HG03135 (cell line): Measurements from ENCODE around the gene PALLD.

Experiments used
- ATAC-seq: cut with Tn5 transposase; IDR thresholded peaks from one replicate; pipeline ENCODE4 v1.9.1; 2021; ENCODE audit warnings: mild to moderate bottlenecking, moderate library complexity; ENCODE audit not compliant: unreplicated experiment

Gene PALLD

DNA sequence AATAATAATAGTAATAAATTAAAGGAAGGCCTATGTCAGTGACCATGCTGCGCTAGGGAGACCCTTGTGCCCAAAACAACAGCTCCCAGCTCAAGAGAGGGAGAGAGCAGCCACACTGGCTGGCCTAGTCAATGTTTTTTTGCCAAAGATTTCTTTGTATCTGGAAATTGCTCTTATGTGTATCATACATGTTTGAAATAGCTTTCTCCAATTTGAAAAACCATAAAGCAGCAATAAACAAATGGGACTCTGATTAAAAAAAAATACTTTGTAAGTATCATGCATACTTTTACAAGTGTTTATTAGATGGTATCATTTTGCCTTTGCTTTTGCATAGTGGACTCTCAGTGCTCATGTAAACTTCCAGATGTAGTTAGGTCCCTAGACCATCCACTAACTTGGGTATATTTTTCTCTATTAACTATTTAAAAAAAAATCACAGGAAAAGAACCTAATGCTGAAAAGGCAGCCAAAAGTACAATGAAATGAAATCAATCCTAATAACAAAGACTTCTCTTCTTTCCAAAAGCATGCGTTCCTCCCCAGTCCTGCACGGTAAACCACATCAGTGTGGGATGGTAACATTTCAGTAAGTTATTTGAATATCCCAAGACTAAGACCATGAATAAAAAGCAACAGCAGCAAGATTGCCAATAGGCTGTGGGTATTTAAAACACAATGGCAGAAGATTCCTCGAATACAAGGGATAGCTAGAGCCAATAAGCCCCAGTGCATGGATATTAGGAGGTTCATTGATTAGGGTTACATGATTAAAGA is 117.6 kb downstream of the PALLD start:
- ATAC-seq = no peak

DNA sequence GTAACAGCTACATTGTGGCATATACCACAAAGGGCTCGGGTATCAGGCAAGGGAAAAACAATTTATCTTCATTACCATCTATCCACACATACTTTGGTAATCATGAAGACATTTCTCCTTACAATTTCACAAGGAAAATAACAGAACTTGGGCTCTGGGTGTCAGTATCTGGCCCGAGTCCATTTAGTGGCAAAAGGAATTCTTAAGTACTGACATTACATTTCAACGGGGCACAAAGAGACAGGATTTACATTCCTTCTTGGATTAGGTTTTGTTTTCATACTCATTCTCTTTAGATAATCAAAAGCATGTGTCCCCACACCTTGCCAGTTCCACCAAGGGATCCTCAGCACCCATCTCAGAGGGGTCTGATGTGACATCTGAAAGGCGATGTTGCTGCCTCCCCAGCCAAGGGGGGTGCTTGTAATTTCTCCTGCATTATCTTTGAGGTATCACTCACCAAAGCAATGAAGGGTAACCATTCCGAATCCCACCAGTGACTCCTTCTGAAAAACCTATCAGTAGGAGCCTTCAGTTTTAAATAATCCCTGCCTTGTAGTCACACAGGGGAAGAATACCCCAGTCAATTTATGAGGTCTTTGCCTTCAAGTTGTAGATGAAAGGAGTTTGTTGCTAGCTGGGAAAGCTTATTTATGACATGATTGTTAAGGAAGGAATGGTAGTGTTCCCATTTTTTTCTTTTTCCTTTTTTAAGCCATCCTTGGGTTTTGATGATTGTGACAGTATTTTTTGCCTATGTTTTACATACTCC is 118.6 kb downstream of the PALLD start:
- no peak for ATAC-seq

DNA sequence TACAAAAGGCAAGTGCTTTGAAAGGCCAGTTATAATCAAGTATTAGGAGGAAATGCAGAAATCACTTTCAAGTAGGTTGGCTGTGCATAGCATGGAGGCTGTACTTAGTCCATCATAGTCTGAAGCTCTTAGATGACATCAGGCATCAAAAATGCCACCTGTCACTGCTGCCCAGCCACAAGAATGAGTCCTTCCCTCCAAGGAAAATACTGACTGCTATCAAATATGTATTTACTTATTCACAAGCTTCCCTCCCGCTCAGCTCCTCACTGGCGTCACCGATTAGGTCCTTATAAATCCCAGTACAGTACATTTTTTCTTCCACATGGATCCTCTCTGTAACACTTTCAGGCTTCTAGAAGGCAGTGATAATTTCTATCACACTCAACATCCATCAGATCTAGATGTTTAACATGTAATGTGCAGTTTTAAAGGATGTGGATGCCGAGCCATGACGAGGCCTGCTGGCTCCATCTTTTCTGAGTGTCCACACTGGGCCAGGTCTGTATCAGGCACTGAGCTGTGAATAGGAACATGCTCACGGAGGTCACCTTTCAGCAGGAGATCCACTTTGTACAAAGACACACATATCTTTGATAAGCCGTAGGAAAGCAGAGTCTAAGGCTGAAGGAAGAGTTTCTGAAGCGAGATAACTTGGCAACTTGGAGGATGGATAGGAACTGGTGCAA is 121.9 kb downstream of the PALLD start:
- no peak for ATAC-seq

DNA sequence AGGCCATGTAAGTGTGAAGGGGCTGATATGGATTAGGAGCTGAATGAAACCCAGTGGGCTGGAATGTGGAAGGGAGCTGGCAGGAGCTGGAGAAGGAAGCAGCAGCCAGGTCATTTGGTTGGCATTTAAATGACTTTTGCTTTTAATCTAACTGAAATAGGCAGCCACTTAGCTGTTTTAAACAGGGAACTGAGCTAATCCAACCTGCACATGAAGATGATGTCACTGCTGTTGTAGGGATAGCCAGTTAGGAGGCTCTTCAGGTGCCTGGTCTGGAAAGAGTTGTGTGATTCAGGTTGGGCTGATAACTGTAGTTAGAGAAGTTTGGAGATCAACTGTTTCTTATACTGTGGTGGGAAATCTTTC is 122.4 kb downstream of the PALLD start:
- ATAC-seq = no peak

- ATAC-seq = no peak
Measured at GRCh38 chr4:168621806-168622589, 125.1 kb downstream of the PALLD start.

GRCh38 chr4:168622600-168622999 is 125.7 kb downstream of the PALLD start:
- ATAC-seq = no peak

- ATAC-seq = no peak
Measured at GRCh38 chr4:168623011-168623410, 126.2 kb downstream of the PALLD start.

- ATAC-seq = no peak
Measured at GRCh38 chr4:168623484-168623883, 126.6 kb downstream of the PALLD start.

DNA sequence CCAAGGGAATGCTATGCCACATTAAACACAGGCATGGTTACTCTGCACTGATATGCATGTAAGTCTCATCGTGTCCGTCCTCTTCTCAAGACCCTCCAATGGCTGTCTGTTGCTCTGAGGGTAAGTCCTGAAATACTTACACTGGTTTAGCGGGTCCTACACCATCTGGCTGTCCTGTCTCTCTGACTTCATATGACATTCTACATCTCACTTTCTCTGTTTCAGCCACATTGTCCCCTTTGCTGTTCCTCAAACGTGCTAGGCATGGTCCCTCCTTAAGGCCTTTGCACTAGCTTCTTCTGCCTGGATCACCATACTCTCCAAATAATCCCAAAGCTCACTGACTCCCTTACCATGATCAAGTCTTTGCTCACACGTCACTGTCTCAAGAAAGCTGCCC is 131.4 kb downstream of the PALLD start:
- no peak for ATAC-seq

DNA sequence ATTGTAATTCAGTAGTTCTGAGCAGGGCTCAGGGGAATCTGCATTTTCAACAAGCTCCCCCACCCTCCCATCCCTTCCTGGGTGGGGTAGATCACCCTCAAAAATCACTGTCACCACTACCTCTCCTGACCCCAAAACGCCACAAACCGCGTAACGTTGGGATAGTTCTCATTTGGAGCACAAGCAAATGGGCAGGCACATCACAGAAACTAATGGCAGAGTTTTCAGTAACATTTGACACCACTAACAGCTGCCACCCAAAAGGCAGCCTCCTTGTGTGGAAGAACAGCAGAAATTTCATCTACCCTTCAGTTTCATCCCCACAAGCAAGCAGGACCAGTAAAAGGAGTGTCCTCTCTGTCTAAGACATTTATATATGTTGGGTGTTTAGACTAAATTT is 132.7 kb downstream of the PALLD start:
- ATAC-seq = no peak

DNA sequence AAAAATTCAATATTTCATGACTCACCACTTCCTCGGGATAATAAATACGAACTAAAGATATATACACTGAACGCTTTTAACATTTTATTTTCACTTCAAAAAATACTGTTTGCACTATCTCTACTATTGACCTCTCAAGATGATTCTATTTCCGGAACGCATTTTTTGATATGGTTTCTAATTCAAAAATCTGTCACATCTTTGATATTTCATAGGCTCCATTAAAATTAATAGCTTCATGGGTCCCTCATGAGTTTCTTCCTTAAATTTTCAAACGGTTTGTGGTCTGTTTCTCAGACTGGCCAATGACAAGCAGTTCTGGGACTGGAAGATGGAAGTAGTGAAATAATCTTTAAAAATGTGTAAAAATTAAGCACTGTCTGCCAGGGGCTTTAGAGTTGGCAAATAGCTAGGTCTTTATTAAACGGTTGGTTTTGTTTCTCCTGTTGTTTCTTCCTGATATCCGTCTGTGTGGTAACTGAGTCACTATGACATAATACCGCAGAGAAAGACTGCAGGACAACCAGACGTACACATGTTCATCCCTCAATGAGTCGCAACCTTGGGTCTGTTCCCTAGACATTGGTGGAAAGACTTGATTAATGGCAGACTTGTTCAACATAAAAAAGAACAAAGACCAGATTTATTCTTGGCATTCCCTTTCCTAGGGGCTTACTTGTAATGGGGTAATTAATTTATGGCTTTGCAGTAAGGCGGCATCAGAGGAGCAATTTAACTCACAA is 133.8 kb downstream of the PALLD start:
- ATAC-seq = no peak

DNA sequence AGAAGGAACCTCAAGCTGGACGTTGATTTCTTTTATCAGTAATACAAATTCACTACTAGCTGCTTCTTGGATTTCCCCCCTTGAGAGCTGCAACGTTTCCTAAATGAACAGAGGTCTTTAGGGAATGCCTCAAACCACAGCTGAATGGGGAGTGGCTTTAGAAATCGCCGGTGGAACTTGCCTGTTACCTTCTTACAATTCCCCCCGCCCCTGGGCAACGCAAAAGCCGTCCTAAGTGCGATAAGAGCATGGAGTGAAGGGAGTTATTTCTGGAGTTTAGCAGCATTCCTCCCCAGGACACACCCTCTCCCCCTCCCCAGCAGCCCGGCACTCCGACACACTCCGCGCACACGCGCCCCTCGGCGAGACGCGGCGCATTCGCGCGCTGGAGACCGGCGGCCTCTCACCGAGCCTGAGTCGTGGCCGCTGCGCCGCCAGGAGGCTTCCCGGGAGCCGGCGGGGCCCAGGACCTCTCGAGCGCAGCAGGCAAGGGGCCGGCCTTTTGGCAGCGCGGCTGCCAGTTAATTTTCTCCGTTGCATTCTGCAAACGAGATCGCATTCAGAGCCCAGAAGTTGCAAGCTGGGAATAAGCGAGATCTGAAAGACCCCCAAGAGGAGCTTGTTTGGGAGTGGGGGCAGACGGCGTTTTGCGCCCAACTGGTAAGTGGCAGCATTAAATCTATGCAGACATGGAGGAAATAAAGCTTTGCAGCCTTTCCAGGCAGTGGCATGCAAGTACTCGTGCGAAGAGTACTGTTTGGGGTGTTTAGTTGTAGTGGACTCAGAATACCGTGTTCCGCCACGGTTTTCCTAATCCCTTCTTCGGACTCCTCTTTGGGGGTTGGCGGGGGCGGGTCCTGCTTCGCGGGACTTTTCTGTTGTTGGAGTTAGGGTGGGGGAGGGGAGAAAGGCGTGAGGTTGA is 134.7 kb downstream of the PALLD start:
- no peak for ATAC-seq

- no peak for ATAC-seq
Measured at GRCh38 chr4:168632301-168632725, 135.5 kb downstream of the PALLD start.

- ATAC-seq = no peak
Measured at GRCh38 chr4:168633064-168633463, 136.2 kb downstream of the PALLD start.

GRCh38 chr4:168633496-168633895 is 136.6 kb downstream of the PALLD start:
- ATAC-seq = no peak

DNA sequence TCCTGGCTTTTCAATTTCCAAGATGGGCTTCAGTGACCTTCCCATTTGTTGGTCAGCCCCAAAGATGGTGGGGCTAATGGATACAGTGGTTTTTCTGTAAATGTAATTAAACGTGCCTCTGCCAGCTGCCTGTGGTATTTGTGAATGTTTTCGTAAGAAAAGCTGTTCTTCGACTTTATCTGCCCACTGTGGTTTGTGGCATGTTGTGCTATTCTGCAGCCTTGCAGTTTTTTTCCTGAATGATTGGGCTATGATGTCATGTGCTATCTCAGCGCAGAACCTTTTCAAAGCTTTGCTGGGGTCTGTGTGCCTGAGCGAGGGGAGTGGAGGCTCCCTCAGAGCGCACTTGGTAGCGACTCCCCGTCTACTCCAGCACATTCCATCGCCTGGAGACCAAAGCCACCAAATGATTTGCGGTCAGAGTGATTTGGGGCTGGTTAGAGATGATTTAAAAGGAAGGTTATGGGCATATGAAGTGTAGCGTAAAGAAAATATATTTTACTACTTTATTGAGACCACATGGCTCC is 137.5 kb downstream of the PALLD start:
- ATAC-seq = no peak

GRCh38 chr4:168636040-168636439 is 139.2 kb downstream of the PALLD start:
- no peak for ATAC-seq

- ATAC-seq = no peak
Measured at GRCh38 chr4:168636506-168637196, 139.8 kb downstream of the PALLD start.
